Prostate gland (tissue), 2 donors: ENCODE results near the gene C1orf159. TPM values are rescaled to one million over a fixed set of nuclear protein-coding genes. Genes with fewer than 3 reads are reported as not detected.

ENCODE experiments used
- DNase-seq: peaks from one replicate; pipeline ENCODE4 v3.0.0-alpha.2; 2019; ENCODE audit warnings: low spot score
- H3K27ac ChIP-seq, 2 donors: fragments of 200-600 bp; sonication (generic); 2 replicates each; pipeline ENCODE4 v1.5.1; 2017 to 2019
- H3K27me3 ChIP-seq: fragments of 200-600 bp; sonication (generic); replicated peaks from 2 replicates; pipeline ENCODE4 v1.5.1; 2019; ENCODE audit not compliant: insufficient read depth
- H3K36me3 ChIP-seq, 2 donors: fragments of 200-600 bp; sonication (generic); 1 replicate in 1 of 2; 2 replicates in 1 of 2; pipeline versions ENCODE4 v1.5.1 to v1.8.1; 2017 to 2019
- H3K4me1 ChIP-seq: fragments of 200-600 bp; sonication (generic); replicated peaks from 2 replicates; pipeline ENCODE4 v1.5.1; 2019
- H3K4me3 ChIP-seq, 2 donors: fragments of 200-600 bp; sonication (generic); 2 replicates each; pipeline ENCODE4 v1.5.1; 2017 to 2019
- H3K9me3 ChIP-seq: fragments of 200-600 bp; sonication (generic); 2 replicates; pipeline ENCODE4 v1.5.1; 2017
- CTCF ChIP-seq, 4 experiments: fragments of 200-600 bp in 2 of 4; fragments of 450-650 bp in 2 of 4; sonication (generic) in 2 of 4; IDR thresholded peaks; 1 replicate in 3 of 4; 2 replicates in 1 of 4; pipeline ENCODE4 v1.5.1; 2016 to 2019; ENCODE audit warnings: antibody characterized with exemption in 4 of 4, mild to moderate bottlenecking in 2 of 4, moderate library complexity in 2 of 4
- POLR2A ChIP-seq: fragments of 450-650 bp; IDR thresholded peaks from one replicate; pipeline ENCODE4 v1.6.1; 2016; ENCODE audit warnings: antibody characterized with exemption, mild to moderate bottlenecking
- POLR2AphosphoS5 ChIP-seq: sonication (generic); formaldehyde crosslinking; IDR thresholded peaks from one replicate; pipeline ENCODE4 v1.6.1; 2017; ENCODE audit warnings: antibody characterized with exemption
- WGBS: methylation state at CpG from one replicate; pipeline ENCODE4 v1.1.5; 2018; 5-methylcytosine and 5-hydroxymethylcytosine counted together
- intact Hi-C: fragments of 100-400 bp; cut with DNase I; formaldehyde crosslinking; loops from one replicate; pipeline ENCODE4 v1.14.2; 2022
- total RNA-seq, 2 donors: library from RNA; depleted of rRNA; stranded (reverse); fragments of >200 nt; gene quantifications; one replicate each; pipeline ENCODE4 v1.1.0, GENCODE V29; 2016

Gene C1orf159
- total RNA-seq, 2 donors from 2014 or later, result 20.0 to 26.4 TPM

- Histone ChIP-seq H3K27me3 (no peaks in the 10 kb centered on the region), H3K4me3 (no peak overlapping the region), H3K4me1 (no peaks in the 10 kb centered on the region), H3K9me3 (no peaks in the 10 kb centered on the region), H3K27ac (no peak overlapping the region), H3K36me3 (no peaks in the 10 kb centered on the region)
- 93% methylated on average over 11 of the region's 11 CpGs for WGBS
- no peak for TF ChIP-seq POLR2AphosphoS5
- intact Hi-C loops, result no loop called here
- DNase-seq, result no peak
These were observed 3.0 kb upstream of the C1orf159 start for GRCh38 chr1:1118876-1119220.

- Histone ChIP-seq H3K4me1 (no peaks in the 10 kb centered on the region), H3K9me3 (no peaks in the 10 kb centered on the region), H3K4me3 (no peak overlapping the region), H3K27me3 (no peaks in the 10 kb centered on the region), H3K27ac (no peak overlapping the region), H3K36me3 (no peaks in the 10 kb centered on the region)
- intact Hi-C loops, result no loop called here
- WGBS, result 87% methylated on average over 32 of the region's 33 CpGs
- no peak for DNase-seq
- no peak for TF ChIP-seq CTCF (IDR thresholded peaks at IDR 0.05)
- TF ChIP-seq POLR2A, result no peak
- no peak for TF ChIP-seq POLR2AphosphoS5
These were observed 2.4 kb upstream of the C1orf159 start for GRCh38 chr1:1118011-1118875.

DNA sequence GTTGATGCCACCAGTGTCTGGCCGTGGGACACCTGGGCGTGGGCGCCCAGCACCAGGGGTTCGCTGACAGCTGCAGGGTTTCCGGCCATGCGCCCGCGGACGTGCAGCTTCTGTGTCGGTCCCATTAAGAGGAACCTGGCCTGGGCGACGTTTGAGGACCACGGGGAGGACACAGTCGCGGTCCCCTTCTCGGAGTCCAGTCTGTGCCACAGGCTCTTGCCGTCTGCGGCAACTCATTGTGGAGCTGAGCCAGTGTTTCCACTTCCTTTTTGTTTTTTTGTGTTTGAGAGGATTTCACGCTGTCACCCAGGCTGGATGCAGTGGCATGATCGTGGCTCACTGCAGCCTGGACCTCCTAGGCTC, 1.6 kb upstream of the C1orf159 start:
- Histone ChIP-seq H3K4me3 (no peak overlapping the region), H3K36me3 (no peaks in the 10 kb centered on the region), H3K9me3 (no peaks in the 10 kb centered on the region), H3K27me3 (no peaks in the 10 kb centered on the region), H3K4me1 (no peaks in the 10 kb centered on the region), H3K27ac (no peak overlapping the region)
- TF ChIP-seq POLR2AphosphoS5, result no peak
- TF ChIP-seq CTCF (IDR thresholded peaks at IDR 0.05), result no peak
- TF ChIP-seq POLR2A, result no peak
- 71% methylated on average over 20 of the region's 20 CpGs for WGBS
- no peak for DNase-seq
- intact Hi-C loops, result no loop called here

- no peak for TF ChIP-seq POLR2AphosphoS5
- no peak for TF ChIP-seq POLR2A
- no peak for TF ChIP-seq CTCF (IDR thresholded peaks at IDR 0.05)
- WGBS, result 13% methylated on average over 37 of the region's 47 CpGs
- Histone ChIP-seq H3K27ac (no peak overlapping the region), H3K4me3 (peak overlapping the region; percentile 94 to 99), H3K9me3 (no peaks in the 10 kb centered on the region), H3K36me3 (no peaks in the 10 kb centered on the region), H3K27me3 (no peaks in the 10 kb centered on the region), H3K4me1 (no peaks in the 10 kb centered on the region)
- no peak for DNase-seq
- intact Hi-C loops, result no loop called here
These were observed 996 bp upstream of the C1orf159 start for GRCh38 chr1:1116701-1117468.

GRCh38 chr1:1115136-1115785, 628 bp downstream of the C1orf159 start:
- Histone ChIP-seq H3K9me3 (no peaks in the 10 kb centered on the region), H3K27me3 (no peaks in the 10 kb centered on the region), H3K4me1 (no peaks in the 10 kb centered on the region), H3K36me3 (no peaks in the 10 kb centered on the region), H3K4me3 (peak overlapping the region; percentile 94 to 99), H3K27ac (peak overlapping the region; percentile 69 to 74)
- no peak for TF ChIP-seq POLR2A
- DNase-seq, result no peak
- WGBS, result 8% methylated on average over 34 of the region's 41 CpGs
- intact Hi-C loops, result no loop called here
